Testis (tissue), 3 donors: ENCODE measurements around the gene CNTN4. TPM values are rescaled to one million over a fixed set of nuclear protein-coding genes. Genes with fewer than 3 reads are reported as not detected.

Experiments used
- DNase-seq: peaks from one replicate; pipeline ENCODE4 v3.0.0-alpha.2; 2019
- H3K27ac ChIP-seq, 2 donors: fragments of 200-600 bp; sonication (generic); one replicate each; pipeline ENCODE4 v1.5.1; 2019
- H3K27me3 ChIP-seq: fragments of 200-600 bp; sonication (generic); one replicate; pipeline ENCODE4 v1.5.1; 2019
- H3K36me3 ChIP-seq: fragments of 200-600 bp; sonication (generic); one replicate; pipeline ENCODE4 v1.5.1; 2017; ENCODE audit warnings: low read depth; ENCODE audit errors: missing control alignments
- H3K4me1 ChIP-seq: fragments of 200-600 bp; sonication (generic); one replicate; pipeline ENCODE4 v1.5.1; 2019
- H3K4me3 ChIP-seq, 2 donors: fragments of 200-600 bp; sonication (generic); one replicate each; pipeline ENCODE4 v1.5.1; 2017 to 2019
- H3K9me3 ChIP-seq: fragments of 200-600 bp; sonication (generic); one replicate; pipeline ENCODE4 v1.5.1; 2017
- CTCF ChIP-seq, 3 experiments: fragments of 450-650 bp in 2 of 3; fragments of 200-600 bp in 1 of 3; sonication (generic) in 1 of 3; IDR thresholded peaks; one replicate each; pipeline ENCODE4 v1.5.1; 2016 to 2019; ENCODE audit warnings: antibody characterized with exemption in 3 of 3, mild to moderate bottlenecking in 2 of 3, moderate library complexity in 1 of 3
- POLR2A ChIP-seq: fragments of 450-650 bp; IDR thresholded peaks from one replicate; pipeline ENCODE4 v1.6.1; 2017; ENCODE audit warnings: antibody characterized with exemption, mild to moderate bottlenecking, moderate library complexity
- WGBS, 2 donors: methylation state at CpG; one replicate each; pipeline ENCODE4 v1.1.5; 2018; 5-methylcytosine and 5-hydroxymethylcytosine counted together
- intact Hi-C: fragments of 100-400 bp; cut with DNase I; formaldehyde crosslinking; loops from one replicate; pipeline ENCODE4 v1.15.1; 2023; ENCODE audit warnings: low total_unique reads
- polyA plus RNA-seq: library from polyadenylated mRNA; stranded (reverse); fragments of 350-450 nt; fragmentation: Illumina TruSeq; extraction: RNeasy Lipid Tissue Mini Kit (QIAGEN cat#74804); gene quantifications from one replicate; pipeline ENCODE4 v1.2.3, GENCODE V29; 2014; ENCODE audit warnings: low read depth, low replicate concordance; ENCODE audit not compliant: insufficient read depth
- total RNA-seq, 2 donors: library from RNA; depleted of rRNA; stranded (reverse); fragments of >200 nt; gene quantifications; one replicate each; pipeline ENCODE4 v1.2.3, GENCODE V29; 2016

CNTN4 gene
- total and polyA plus RNA-seq, 3 donors from 2014 or later = 10.4 to 37.7 (median 19.6) TPM

- no peaks in the 10 kb centered on the region for H3K4me1 ChIP-seq
- no peak overlapping the region for H3K27ac ChIP-seq
- no peaks in the 10 kb centered on the region for H3K27me3 ChIP-seq
- no peaks in the 10 kb centered on the region for H3K36me3 ChIP-seq
- no peak for DNase-seq
- no peaks in the 10 kb centered on the region for H3K9me3 ChIP-seq
- TF ChIP-seq POLR2A (no peak), CTCF (IDR thresholded peaks at IDR 0.05) (no peak)
- H3K4me3 ChIP-seq = no peak overlapping the region
- WGBS, 2 donors = 82 to 84% methylated on average over 3 of the region's 3 CpGs
- intact Hi-C loops = no loop called here
Measured at GRCh38 chr3:3084890-3085289, 986.2 kb downstream of the CNTN4 start.

GRCh38 chr3:3085782-3086181 lies 987.1 kb downstream of the CNTN4 start:
- Histone ChIP-seq H3K9me3 (no peaks in the 10 kb centered on the region), H3K4me3 (no peak overlapping the region), H3K27ac (no peak overlapping the region), H3K27me3 (no peaks in the 10 kb centered on the region), H3K4me1 (no peaks in the 10 kb centered on the region), H3K36me3 (no peaks in the 10 kb centered on the region)
- intact Hi-C loops = no loop called here
- DNase-seq = no peak
- no peak for TF ChIP-seq POLR2A
- TF ChIP-seq CTCF (IDR thresholded peaks at IDR 0.05) = no peak
- 87 to 91% methylated on average over 6 of the region's 6 CpGs for WGBS, 2 donors

- no peak overlapping the region for H3K4me3 ChIP-seq
- H3K4me1 ChIP-seq = no peaks in the 10 kb centered on the region
- H3K27ac ChIP-seq = no peak overlapping the region
- WGBS, 2 donors = 72 to 77% methylated on average over 6 of the region's 6 CpGs
- no peaks in the 10 kb centered on the region for H3K9me3 ChIP-seq
- H3K36me3 ChIP-seq = no peaks in the 10 kb centered on the region
- intact Hi-C loops = no loop called here
- no peak for DNase-seq
- TF ChIP-seq CTCF (IDR thresholded peaks at IDR 0.05) (no peak), POLR2A (no peak)
- H3K27me3 ChIP-seq = no peaks in the 10 kb centered on the region
Measured at GRCh38 chr3:3086239-3086638, 987.6 kb downstream of the CNTN4 start.

GRCh38 chr3:3087279-3087678 lies 988.6 kb downstream of the CNTN4 start:
- Histone ChIP-seq H3K27ac (no peak overlapping the region), H3K4me1 (no peaks in the 10 kb centered on the region), H3K36me3 (no peaks in the 10 kb centered on the region), H3K27me3 (no peaks in the 10 kb centered on the region), H3K9me3 (no peaks in the 10 kb centered on the region), H3K4me3 (no peak overlapping the region)
- TF ChIP-seq CTCF (IDR thresholded peaks at IDR 0.05) (no peak), POLR2A (no peak)
- intact Hi-C loops = no loop called here
- no peak for DNase-seq

- TF ChIP-seq POLR2A (no peak), CTCF (IDR thresholded peaks at IDR 0.05) (no peak)
- no peak overlapping the region for H3K4me3 ChIP-seq
- H3K36me3 ChIP-seq = no peaks in the 10 kb centered on the region
- H3K4me1 ChIP-seq = no peaks in the 10 kb centered on the region
- DNase-seq = no peak
- no peak overlapping the region for H3K27ac ChIP-seq
- intact Hi-C loops = no loop called here
- 62 to 64% methylated on average over 7 of the region's 7 CpGs for WGBS, 2 donors
- no peaks in the 10 kb centered on the region for H3K9me3 ChIP-seq
- no peaks in the 10 kb centered on the region for H3K27me3 ChIP-seq
Measured at GRCh38 chr3:3087716-3088465, 989.2 kb downstream of the CNTN4 start.
